Retina (tissue), 1 donor: ENCODE results near the gene EXOC1.
"Not testable (repeated sequence)": the region's sequence is repeated elsewhere in the genome, so short reads cannot be mapped to it uniquely, and the experiment has no call there.

Experiments used
- DNase-seq: peaks from one replicate; pipeline ENCODE4 v3.0.0-alpha.2; 2016

The EXOC1 gene

GRCh38 chr4:55853484-55854046, at the start of gene EXOC1:
Gene EXOC1 (plus strand): TSS chr4:55853648. CDS start chr4:55858324, 4,676 bp downstream.
- peak; percentile 95 for DNase-seq

- DNase-seq: no peak
These were observed 45.9 kb upstream of the EXOC1 start for GRCh38 chr4:55807556-55807955.

- DNase-seq: no peak
These were observed 45.3 kb upstream of the EXOC1 start for GRCh38 chr4:55808186-55808585.

DNA sequence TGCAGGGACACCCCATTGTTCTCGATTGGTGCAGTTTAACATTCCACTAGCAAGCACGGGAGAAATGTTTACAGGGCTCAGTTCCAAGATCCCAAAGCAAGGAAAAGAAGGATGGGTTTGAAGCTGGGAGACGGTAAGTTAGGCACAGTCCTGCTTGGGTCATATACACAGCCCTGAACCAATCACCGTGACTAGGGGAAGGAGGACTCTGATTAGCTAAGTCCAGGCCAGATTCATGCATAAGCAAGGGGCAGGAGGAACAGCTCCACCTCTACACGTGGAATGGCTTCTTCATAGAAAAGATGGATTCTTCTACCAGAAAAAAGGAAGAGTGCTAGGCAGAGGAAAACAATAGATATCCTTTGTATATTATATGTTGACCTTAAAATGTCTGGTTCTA, 44.8 kb upstream of the EXOC1 start:
- DNase-seq: no peak

- DNase-seq: no peak
These were observed 35.8 kb upstream of the EXOC1 start for GRCh38 chr4:55817691-55818090.

GRCh38 chr4:55819634-55820033, 33.8 kb upstream of the EXOC1 start, which contains the start of gene EXOC1L:
Gene EXOC1L (plus strand): TSS chr4:55819790. CDS start chr4:55820027, 237 bp downstream.
- DNase-seq: peak; percentile 74

- DNase-seq: no peak
These were observed 33.2 kb upstream of the EXOC1 start for GRCh38 chr4:55820279-55820678.

- DNase-seq: no peak
These were observed 31.1 kb upstream of the EXOC1 start for GRCh38 chr4:55822329-55822728.

GRCh38 chr4:55824865-55825264, 28.6 kb upstream of the EXOC1 start:
- no peak for DNase-seq

DNA sequence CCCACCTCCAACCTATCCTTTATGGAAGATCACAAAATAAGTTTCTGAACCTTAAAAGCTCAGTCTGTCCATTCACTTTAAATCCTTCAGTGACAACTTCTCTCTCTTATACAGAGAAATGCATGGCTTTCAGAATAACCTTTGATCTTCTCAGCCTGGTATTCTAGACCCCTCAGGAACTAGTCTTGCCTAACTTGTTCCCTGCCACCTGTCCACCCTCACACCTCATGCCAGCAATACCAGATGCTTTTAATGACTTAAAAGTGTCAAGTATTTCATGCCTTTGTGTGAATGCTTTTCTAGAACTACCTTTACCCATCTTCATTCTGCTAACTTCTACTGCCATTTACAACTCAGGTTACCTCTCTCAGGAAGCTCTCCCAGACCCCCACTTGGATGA, 26.5 kb upstream of the EXOC1 start:
- no peak for DNase-seq

- no peak for DNase-seq
These were observed 25.9 kb upstream of the EXOC1 start for GRCh38 chr4:55827582-55827981.

GRCh38 chr4:55830048-55830447, 23.4 kb upstream of the EXOC1 start:
- DNase-seq: no peak

- no peak for DNase-seq
These were observed 22.7 kb upstream of the EXOC1 start for GRCh38 chr4:55830716-55831115.

DNA sequence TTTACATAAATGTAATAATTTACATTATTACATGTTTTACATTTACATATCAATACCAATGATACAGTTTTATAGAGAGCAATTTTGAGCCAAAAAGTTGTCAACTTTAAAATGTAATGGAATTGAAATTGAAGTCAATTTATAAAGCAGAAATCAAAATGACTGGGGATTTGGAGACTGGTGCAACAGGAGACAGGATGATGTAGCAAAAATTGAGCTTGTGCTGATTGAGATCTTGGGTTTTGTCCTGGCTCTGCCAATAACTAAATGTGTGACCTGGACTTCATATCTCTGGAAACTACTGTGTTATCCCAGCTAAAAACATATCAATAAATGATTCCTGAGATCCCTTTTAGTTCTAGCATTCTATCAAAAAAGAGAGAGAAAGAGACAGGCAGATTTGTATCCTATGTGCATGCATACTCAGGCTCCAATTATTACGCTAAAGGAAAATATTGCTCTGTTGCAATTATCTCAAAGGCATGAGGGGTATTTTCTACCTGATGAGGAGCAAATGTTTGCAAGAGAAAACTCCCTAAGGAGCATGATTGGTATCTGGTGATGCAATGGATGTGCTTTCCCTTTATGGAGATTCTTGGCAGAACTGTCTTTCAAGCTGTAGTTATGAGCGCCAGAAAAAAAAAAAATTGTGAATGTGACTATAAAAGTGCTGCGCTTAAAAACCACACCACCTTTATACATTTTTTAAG, 19.2 kb upstream of the EXOC1 start:
- no peak for DNase-seq

- no peak for DNase-seq
These were observed 15.5 kb upstream of the EXOC1 start for GRCh38 chr4:55837903-55838302.

DNA sequence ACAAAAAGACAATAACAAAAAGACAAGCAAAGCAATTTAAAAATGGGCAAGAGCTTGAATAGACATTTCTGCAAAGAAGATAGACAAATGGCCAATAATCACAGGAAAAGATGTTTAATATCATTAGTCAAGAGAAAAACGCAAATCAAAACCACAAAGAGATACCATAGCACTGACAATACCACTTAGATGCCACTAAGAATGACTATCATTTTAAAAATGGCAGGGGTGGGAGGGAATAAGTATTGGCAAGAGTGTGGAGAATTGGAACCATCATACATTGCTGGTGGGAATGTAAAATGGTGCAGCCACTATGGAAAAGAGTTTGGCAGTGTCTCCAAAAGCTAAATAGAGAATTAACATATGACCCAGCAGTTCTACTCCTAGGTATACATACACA, 15.1 kb upstream of the EXOC1 start:
- DNase-seq: no peak

DNA sequence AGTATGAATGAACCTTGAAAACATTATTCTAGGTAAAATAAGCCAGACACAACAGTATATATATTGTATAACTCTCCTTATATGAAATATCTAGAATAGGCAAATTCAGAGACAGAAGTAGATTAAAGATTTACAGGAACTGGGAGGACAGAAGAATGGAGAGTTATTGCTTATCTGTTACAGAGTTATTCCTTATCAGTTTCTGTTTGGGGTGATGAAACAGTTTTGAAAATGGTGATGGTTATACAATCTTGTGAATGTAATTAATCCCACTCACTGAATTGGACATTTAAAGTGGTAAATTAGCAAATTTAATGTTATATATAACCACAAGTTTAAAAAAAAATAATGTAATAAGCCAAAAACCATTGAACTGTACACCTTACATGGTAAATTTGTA, 14.5 kb upstream of the EXOC1 start:
- no peak for DNase-seq

DNA sequence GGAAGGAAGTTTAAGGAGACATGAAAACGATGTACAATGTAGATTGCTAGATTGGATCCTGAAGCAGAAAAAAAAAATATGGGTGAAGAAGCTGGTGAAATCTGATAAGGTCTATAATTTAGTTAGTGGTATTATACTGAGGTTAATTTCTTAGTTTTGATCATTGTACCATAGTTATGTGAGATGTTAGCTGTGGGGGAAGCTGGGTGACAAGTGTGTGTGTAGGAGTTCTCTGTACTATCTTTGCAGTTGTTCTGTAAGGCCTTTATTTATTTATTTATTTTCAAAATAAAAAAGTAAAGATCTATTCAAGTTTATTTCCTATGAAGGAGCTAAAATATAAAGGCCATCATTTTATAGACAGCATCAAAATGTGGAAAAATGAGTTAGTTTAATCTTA, 12.5 kb upstream of the EXOC1 start:
- no peak for DNase-seq

DNA sequence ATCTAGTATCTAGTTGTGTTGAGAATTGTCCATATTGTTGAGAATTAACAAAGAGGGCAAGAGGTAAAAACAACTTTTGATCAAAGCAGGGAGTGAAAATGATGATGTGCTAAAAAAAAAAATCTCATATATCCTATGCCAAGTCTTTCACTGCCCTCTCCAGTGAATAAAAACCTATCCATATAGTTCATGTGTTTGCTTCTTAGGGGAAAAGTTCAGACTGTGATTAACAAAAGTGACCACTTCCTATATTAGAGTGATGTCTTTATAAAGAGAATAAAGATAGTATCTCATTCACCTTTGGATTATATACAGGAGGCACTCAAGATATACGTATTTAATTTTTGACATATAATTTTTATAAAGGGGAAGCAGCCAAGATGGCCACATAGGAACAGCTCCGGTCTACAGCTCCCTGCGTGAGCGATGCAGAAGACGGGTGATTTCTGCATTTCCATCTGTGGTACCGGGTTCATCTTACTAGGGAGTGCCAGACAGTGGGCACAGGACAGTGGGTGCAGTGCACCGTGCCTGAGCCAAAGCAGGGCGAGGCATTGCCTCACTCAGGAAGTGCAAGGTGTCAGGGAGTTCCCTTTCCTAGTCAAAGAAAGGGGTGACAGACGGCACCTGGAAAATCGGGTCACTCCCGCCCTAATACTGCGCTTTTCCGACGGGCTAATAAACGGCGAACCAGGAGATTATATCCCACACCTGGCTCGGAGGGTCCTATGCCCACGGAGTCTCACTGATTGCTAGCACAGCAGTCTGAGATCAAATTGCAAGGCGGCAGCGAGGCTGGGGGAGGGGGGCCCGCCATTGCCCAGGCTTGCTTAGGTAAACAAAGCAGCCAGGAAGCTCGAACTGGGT, 11.8 kb upstream of the EXOC1 start:
- not testable (repeated sequence) for DNase-seq

DNA sequence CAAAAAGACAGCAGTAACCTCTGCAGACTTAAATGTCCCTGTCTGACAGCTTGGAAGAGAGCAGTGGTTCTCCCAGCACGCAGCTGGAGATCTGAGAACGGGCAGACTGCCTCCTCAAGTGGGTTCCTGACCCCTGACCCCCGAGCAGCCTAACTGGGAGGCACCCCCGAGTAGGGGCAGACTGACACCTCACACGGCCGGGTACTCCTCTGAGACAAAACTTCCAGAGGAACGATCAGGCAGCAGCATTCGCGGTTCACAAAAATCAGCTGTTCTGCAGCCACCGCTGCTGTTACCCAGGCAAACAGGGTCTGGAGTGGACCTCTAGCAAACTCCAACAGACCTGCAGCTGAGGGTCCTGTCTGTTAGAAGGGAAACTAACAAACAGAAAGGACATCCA, 11.1 kb upstream of the EXOC1 start:
- DNase-seq: not testable (repeated sequence)

DNA sequence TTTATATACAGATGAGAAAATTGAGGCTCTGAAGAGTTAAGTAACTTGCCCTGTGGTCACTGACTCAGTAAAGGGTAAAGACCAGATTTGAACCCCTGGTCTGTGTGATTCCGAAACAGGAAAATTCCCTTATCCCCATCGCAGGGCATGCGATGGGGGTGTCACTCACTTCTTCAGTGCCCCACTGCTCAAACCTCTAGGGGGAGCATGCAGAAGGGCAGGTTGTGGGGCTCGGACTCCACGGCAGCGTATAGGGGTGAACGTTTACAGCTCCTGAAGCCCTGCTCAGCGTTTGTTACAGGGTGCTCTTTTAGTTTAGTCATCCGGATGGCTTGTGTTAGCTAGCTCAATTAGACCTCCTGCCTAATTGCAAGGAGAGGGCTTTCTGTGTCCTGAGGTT, 3.7 kb upstream of the EXOC1 start:
- DNase-seq: no peak

DNA sequence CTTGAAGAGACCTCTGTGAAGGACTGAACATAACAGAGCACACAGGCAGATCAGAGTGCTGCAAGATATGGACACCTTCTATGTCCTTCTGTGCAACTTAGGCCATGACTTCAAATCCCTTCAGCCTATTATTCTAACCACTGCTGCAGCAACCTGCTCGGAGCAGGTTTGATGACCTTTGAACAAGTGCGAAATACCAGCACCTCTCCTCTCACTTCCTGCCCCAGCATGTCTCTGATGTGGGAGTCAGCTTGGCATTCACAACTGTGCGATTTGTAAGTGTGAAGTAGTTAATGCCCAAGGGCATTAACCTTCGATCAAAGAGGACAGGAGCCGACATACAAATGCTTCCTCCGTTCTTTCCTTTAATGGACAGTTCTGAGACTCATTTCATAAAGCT, 1.6 kb upstream of the EXOC1 start:
- peak; percentile 6 for DNase-seq

- peak; percentile 7 for DNase-seq
These were observed 681 bp downstream of the EXOC1 start for GRCh38 chr4:55854129-55854528.

DNA sequence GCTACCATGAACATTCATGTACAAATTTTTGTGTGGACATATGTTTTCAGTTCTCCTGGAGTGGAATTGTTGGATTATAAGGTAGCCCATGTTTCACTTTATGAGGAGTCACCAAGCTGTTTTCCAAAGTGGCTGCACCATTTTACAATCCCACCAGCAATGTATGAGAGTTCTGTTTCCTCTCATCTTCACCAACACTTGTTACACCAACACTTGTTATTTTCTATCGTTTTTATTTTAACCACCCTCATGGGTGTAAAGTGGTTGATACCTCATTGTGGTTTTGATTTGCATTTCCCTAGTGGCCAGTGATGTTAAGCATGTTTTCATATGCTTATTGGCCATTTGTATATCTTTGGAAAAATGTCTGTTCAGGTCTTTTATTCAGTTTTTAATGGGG, 4.1 kb downstream of the EXOC1 start:
- DNase-seq: no peak
